Measurements from ENCODE around the gene ATP4B. TPM values are rescaled to one million over a fixed set of nuclear protein-coding genes. Genes with fewer than 3 reads are reported as not detected.

Gene ATP4B
- total RNA-seq, 2 donors from 2014 or later, result 0.34 TPM; not detected in 1

GRCh38 chr13:113616991-113617749, 40.8 kb downstream of the ATP4B start:
- H3K27ac ChIP-seq, result no peak overlapping the region
- DNase-seq (ENCODE audit: low spot score), result no peak
- no peaks in the 10 kb centered on the region for H3K36me3 ChIP-seq
- 57% methylated on average over 18 of the region's 18 CpGs for WGBS
- no peaks in the 10 kb centered on the region for H3K27me3 ChIP-seq (replicated peaks; ENCODE audit: insufficient read depth)
- H3K9me3 ChIP-seq, result no peaks in the 10 kb centered on the region
- intact Hi-C loops (cut with DNase I), result no loop called here
- H3K4me1 ChIP-seq (replicated peaks), result no peaks in the 10 kb centered on the region
- TF ChIP-seq POLR2A (IDR thresholded peaks at IDR 0.05) (no peak), POLR2AphosphoS5 (IDR thresholded peaks at IDR 0.05) (no peak), CTCF (IDR thresholded peaks at IDR 0.05) (no peak)
- no peak overlapping the region for H3K4me3 ChIP-seq

- TF ChIP-seq POLR2AphosphoS5 (IDR thresholded peaks at IDR 0.05) (no peak), POLR2A (IDR thresholded peaks at IDR 0.05) (no peak), CTCF (IDR thresholded peaks at IDR 0.05) (no peak)
- H3K27me3 ChIP-seq (replicated peaks; ENCODE audit: insufficient read depth), result no peaks in the 10 kb centered on the region
- intact Hi-C loops (cut with DNase I), result no loop called here
- H3K9me3 ChIP-seq, result no peaks in the 10 kb centered on the region
- H3K4me1 ChIP-seq (replicated peaks), result no peaks in the 10 kb centered on the region
- H3K27ac ChIP-seq, result no peak overlapping the region
- no peaks in the 10 kb centered on the region for H3K36me3 ChIP-seq
- no peak overlapping the region for H3K4me3 ChIP-seq
- WGBS, result 86% methylated on average over 20 of the region's 20 CpGs
- no peak for DNase-seq (ENCODE audit: low spot score)
Measured at GRCh38 chr13:113616281-113616906, 41.6 kb downstream of the ATP4B start.

- intact Hi-C loops (cut with DNase I), result no loop called here
- Histone ChIP-seq H3K4me3 (no peak overlapping the region), H3K9me3 (no peaks in the 10 kb centered on the region), H3K36me3 (no peaks in the 10 kb centered on the region), H3K27ac (no peak overlapping the region), H3K4me1 (replicated peaks) (no peaks in the 10 kb centered on the region), H3K27me3 (replicated peaks; ENCODE audit: insufficient read depth) (no peaks in the 10 kb centered on the region)
- WGBS, result 95% methylated on average over 16 of the region's 16 CpGs
- TF ChIP-seq POLR2AphosphoS5 (IDR thresholded peaks at IDR 0.05) (no peak), POLR2A (IDR thresholded peaks at IDR 0.05) (no peak), CTCF (IDR thresholded peaks at IDR 0.05) (no peak)
- no peak for DNase-seq (ENCODE audit: low spot score)
Measured at GRCh38 chr13:113613789-113614379, 44.1 kb downstream of the ATP4B start.

GRCh38 chr13:113612607-113613006, 45.4 kb downstream of the ATP4B start:
- intact Hi-C loops (cut with DNase I), result no loop called here
- Histone ChIP-seq H3K4me1 (replicated peaks) (no peaks in the 10 kb centered on the region), H3K27me3 (replicated peaks; ENCODE audit: insufficient read depth) (no peaks in the 10 kb centered on the region), H3K4me3 (no peak overlapping the region), H3K27ac (no peak overlapping the region), H3K9me3 (no peaks in the 10 kb centered on the region), H3K36me3 (no peaks in the 10 kb centered on the region)
- TF ChIP-seq POLR2AphosphoS5 (IDR thresholded peaks at IDR 0.05), result no peak
- TF ChIP-seq CTCF (IDR thresholded peaks at IDR 0.05), result no peak
- no peak for TF ChIP-seq POLR2A (IDR thresholded peaks at IDR 0.05)
- 95% methylated on average over 10 of the region's 10 CpGs for WGBS
- DNase-seq (ENCODE audit: low spot score), result no peak

Measured in prostate gland (tissue), 2 donors.